HEK293 (cell line): Measurements from ENCODE around the gene TULP1.
A peak's percentile ranks its signal among the peaks of the same experiment; 100 is the strongest.

Source experiments
- CTCF ChIA-PET: fragments of 350-600 bp; formaldehyde crosslinking; extraction: SDS; loops from one replicate; lab custom pipeline; 2021; ENCODE audit warnings: antibody characterized with exemption; lab: Yijun Ruan, JAX
- POLR2A ChIA-PET: fragments of 300-600 bp; formaldehyde crosslinking; extraction: SDS; loops from one replicate; lab custom pipeline; 2020; ENCODE audit warnings: antibody characterized with exemption, inconsistent platforms; lab: Yijun Ruan, JAX
- H3K27ac ChIP-seq: fragments of 200-500 bp; sonication (Bioruptor generic); 2 replicates; pipeline ENCODE4 v1.5.1; 2014; ENCODE audit warnings: low read depth, low read length, control low read depth, inconsistent platforms; ENCODE audit errors: extremely low read depth
- H3K36me3 ChIP-seq, 2 experiments: fragments of 200-500 bp in 1 of 2; sonication (Bioruptor generic) in 1 of 2; 1 replicate in 1 of 2; 2 replicates in 1 of 2; pipeline ENCODE4 v1.5.1; 2014 to 2017; ENCODE audit warnings: inconsistent platforms in 2 of 2, low read length in 2 of 2; ENCODE audit not compliant: control insufficient read depth in 2 of 2, insufficient read depth in 1 of 2
- H3K4me1 ChIP-seq: fragments of 200-500 bp; sonication (Bioruptor generic); 2 replicates; pipeline ENCODE4 v1.5.1; 2014; ENCODE audit warnings: mild to moderate bottlenecking, low read length, inconsistent platforms; ENCODE audit not compliant: control insufficient read depth, insufficient read depth
- H3K4me3 ChIP-seq: 2 replicates; pipeline ENCODE4 v1.5.1; 2011; ENCODE audit warnings: low read depth, mild to moderate bottlenecking, control low read depth, low read length, moderate library complexity
- H3K9me3 ChIP-seq: fragments of 200-500 bp; sonication (Bioruptor generic); 2 replicates; pipeline ENCODE4 v1.5.1; 2014; ENCODE audit warnings: low read depth, low read length, inconsistent platforms; ENCODE audit not compliant: control insufficient read depth, insufficient read depth
- EGR2 ChIP-seq: fragments of 450-650 bp; formaldehyde crosslinking; IDR thresholded peaks from 2 replicates; pipeline ENCODE4 v1.5.1; 2016; ENCODE audit warnings: low read depth, missing biosample characterization, missing genetic modification characterization
- ELK4 ChIP-seq: IDR thresholded peaks from 2 replicates; pipeline ENCODE4 v1.6.1; 2011; ENCODE audit warnings: mild to moderate bottlenecking, low read depth, low read length, borderline replicate concordance
- GFI1B ChIP-seq: fragments of 450-650 bp; formaldehyde crosslinking; IDR thresholded peaks from 2 replicates; pipeline ENCODE4 v1.5.1; 2016; ENCODE audit warnings: missing biosample characterization, missing genetic modification characterization
- GLIS1 ChIP-seq: fragments of 450-650 bp; formaldehyde crosslinking; IDR thresholded peaks from 2 replicates; pipeline ENCODE4 v1.5.1; 2016; ENCODE audit warnings: missing biosample characterization, missing genetic modification characterization
- IKZF3 ChIP-seq: fragments of 450-650 bp; IDR thresholded peaks from 2 replicates; pipeline ENCODE4 v1.5.0; 2018; ENCODE audit warnings: missing biosample characterization, mild to moderate bottlenecking, missing genetic modification characterization, moderate library complexity
- KLF1 ChIP-seq: fragments of 450-650 bp; formaldehyde crosslinking; IDR thresholded peaks from 2 replicates; pipeline ENCODE4 v1.5.1; 2016; ENCODE audit warnings: missing biosample characterization, missing genetic modification characterization
- KLF9 ChIP-seq: fragments of 450-650 bp; formaldehyde crosslinking; IDR thresholded peaks from 2 replicates; pipeline ENCODE4 v1.5.1; 2016; ENCODE audit warnings: missing biosample characterization, missing genetic modification characterization, low read depth
- RBAK ChIP-seq: fragments of 450-650 bp; formaldehyde crosslinking; IDR thresholded peaks from 2 replicates; pipeline ENCODE4 v1.5.1; 2016; ENCODE audit warnings: missing biosample characterization, missing genetic modification characterization
- REPIN1 ChIP-seq: fragments of 450-650 bp; formaldehyde crosslinking; IDR thresholded peaks from 2 replicates; pipeline ENCODE4 v1.5.1; 2017; ENCODE audit warnings: missing biosample characterization, missing genetic modification characterization, low read depth
- SP2 ChIP-seq: fragments of 450-650 bp; formaldehyde crosslinking; IDR thresholded peaks from 2 replicates; pipeline ENCODE4 v1.5.1; 2016; ENCODE audit warnings: missing biosample characterization, missing genetic modification characterization
- TRIM28 ChIP-seq: IDR thresholded peaks from 2 replicates; pipeline ENCODE4 v1.6.1; 2011; ENCODE audit warnings: low read length, control low read depth, borderline replicate concordance
- WT1 ChIP-seq: fragments of 450-650 bp; formaldehyde crosslinking; IDR thresholded peaks from 2 replicates; pipeline ENCODE4 v1.5.1; 2016; ENCODE audit warnings: missing biosample characterization, missing genetic modification characterization
- ZFHX2 ChIP-seq: fragments of 450-650 bp; formaldehyde crosslinking; conservative IDR thresholded peaks from 2 replicates; pipeline ENCODE4 v1.5.1; 2016; ENCODE audit warnings: missing biosample characterization, missing genetic modification characterization
- ZFP41 ChIP-seq: fragments of 450-650 bp; formaldehyde crosslinking; IDR thresholded peaks from 2 replicates; pipeline ENCODE4 v1.5.1; 2016; ENCODE audit warnings: missing biosample characterization, missing genetic modification characterization, borderline replicate concordance
- ZFP69B ChIP-seq: fragments of 450-650 bp; formaldehyde crosslinking; IDR thresholded peaks from 2 replicates; pipeline ENCODE4 v1.5.1; 2016; ENCODE audit warnings: missing biosample characterization, missing genetic modification characterization
- ZNF112 ChIP-seq: fragments of 450-650 bp; formaldehyde crosslinking; IDR thresholded peaks from 2 replicates; pipeline ENCODE4 v1.5.0; 2017; ENCODE audit warnings: missing biosample characterization, missing genetic modification characterization
- ZNF157 ChIP-seq: fragments of 450-650 bp; formaldehyde crosslinking; IDR thresholded peaks from 2 replicates; pipeline ENCODE4 v1.5.1; 2016; ENCODE audit warnings: missing biosample characterization, missing genetic modification characterization
- ZNF24 ChIP-seq: fragments of 450-650 bp; formaldehyde crosslinking; IDR thresholded peaks from 2 replicates; pipeline ENCODE4 v1.5.1; 2016; ENCODE audit warnings: missing biosample characterization, missing genetic modification characterization
- ZNF266 ChIP-seq: fragments of 450-650 bp; formaldehyde crosslinking; IDR thresholded peaks from 2 replicates; pipeline ENCODE4 v1.5.1; 2016; ENCODE audit warnings: missing biosample characterization, missing genetic modification characterization, low read depth
- ZNF433 ChIP-seq: fragments of 450-650 bp; formaldehyde crosslinking; IDR thresholded peaks from 2 replicates; pipeline ENCODE4 v1.5.1; 2016; ENCODE audit warnings: missing biosample characterization, missing genetic modification characterization, low read depth
- ZNF501 ChIP-seq: fragments of 450-650 bp; formaldehyde crosslinking; IDR thresholded peaks from 2 replicates; pipeline ENCODE4 v1.5.1; 2016; ENCODE audit warnings: missing biosample characterization, missing genetic modification characterization
- ZNF610 ChIP-seq: fragments of 450-650 bp; formaldehyde crosslinking; IDR thresholded peaks from 2 replicates; pipeline ENCODE4 v1.5.1; 2016; ENCODE audit warnings: missing biosample characterization, missing genetic modification characterization, borderline replicate concordance
- ZNF658 ChIP-seq: fragments of 450-650 bp; formaldehyde crosslinking; IDR thresholded peaks from 2 replicates; pipeline ENCODE4; 2016; ENCODE audit warnings: missing biosample characterization, missing genetic modification characterization
- ZNF76 ChIP-seq: fragments of 450-650 bp; formaldehyde crosslinking; IDR thresholded peaks from 2 replicates; pipeline ENCODE4; 2016; ENCODE audit warnings: low read depth, missing biosample characterization, missing genetic modification characterization, borderline replicate concordance
- ZNF768 ChIP-seq: fragments of 450-650 bp; formaldehyde crosslinking; IDR thresholded peaks from 2 replicates; pipeline ENCODE4 v1.5.1; 2018; ENCODE audit warnings: missing biosample characterization, mild to moderate bottlenecking, missing genetic modification characterization
- TF ChIP-seq, protein P1 (sequence below): fragments of 450-650 bp; formaldehyde crosslinking; IDR thresholded peaks from 2 replicates; pipeline ENCODE4 v1.5.1; 2016; ENCODE audit warnings: missing biosample characterization, missing genetic modification characterization
- TF ChIP-seq, protein P2 (sequence below): fragments of 450-650 bp; formaldehyde crosslinking; IDR thresholded peaks from 2 replicates; pipeline ENCODE4 v1.5.1; 2016; ENCODE audit warnings: missing biosample characterization, missing genetic modification characterization
- TF ChIP-seq, protein P3 (sequence below): fragments of 450-650 bp; formaldehyde crosslinking; IDR thresholded peaks from 2 replicates; pipeline ENCODE4 v1.5.1; 2016; ENCODE audit warnings: missing biosample characterization, missing genetic modification characterization

The TULP1 gene

DNA sequence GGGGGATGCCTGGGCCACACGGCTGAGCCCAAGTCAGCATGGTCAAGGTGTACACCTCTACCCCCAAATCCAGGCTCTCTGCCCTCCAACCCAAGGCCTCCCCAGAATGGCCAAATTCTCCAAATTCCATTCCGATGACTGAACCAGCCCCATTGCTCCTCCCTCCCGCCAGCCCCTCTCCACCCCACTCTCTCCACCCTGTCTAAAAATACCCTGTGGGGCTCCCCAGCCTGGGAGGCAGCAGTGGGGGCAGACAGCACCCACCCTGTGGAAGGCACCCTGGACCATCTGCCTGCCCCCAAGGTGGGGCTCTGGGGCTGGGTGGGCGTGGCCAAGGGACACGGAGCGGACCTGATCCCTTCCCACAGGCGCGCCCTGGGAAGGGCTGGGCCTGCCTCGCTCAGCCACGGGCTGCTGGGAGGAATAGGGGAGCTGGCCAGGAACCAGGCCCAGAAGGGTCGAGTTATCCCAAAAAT, 27.3 kb downstream of the TULP1 start (continued):
- TF ChIP-seq ELK4 = no peak
- TF ChIP-seq KLF9 = 0 out of 2 replicates have a peak, but pooled peaks have one; percentile 30
- no peak for TF ChIP-seq REPIN1
- TF ChIP-seq, protein P1, sequence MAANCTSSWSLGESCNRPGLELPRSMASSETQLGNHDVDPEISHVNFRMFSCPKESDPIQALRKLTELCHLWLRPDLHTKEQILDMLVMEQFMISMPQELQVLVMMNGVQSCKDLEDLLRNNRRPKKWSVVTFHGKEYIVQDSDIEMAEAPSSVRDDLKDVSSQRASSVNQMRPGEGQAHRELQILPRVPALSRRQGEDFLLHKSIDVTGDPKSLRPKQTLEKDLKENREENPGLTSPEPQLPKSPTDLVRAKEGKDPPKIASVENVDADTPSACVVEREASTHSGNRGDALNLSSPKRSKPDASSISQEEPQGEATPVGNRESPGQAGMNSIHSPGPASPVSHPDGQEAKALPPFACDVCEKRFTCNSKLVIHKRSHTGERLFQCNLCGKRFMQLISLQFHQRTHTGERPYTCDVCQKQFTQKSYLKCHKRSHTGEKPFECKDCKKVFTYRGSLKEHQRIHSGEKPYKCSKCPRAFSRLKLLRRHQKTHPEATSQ (tag by site-specific recombination) = no peak
- TF ChIP-seq KLF1 (tag by site-specific recombination) = peak; percentile 93
- no peak for TF ChIP-seq RBAK (tag by site-specific recombination)
- TF ChIP-seq IKZF3 = no peak
- TF ChIP-seq TRIM28 = no peak
- TF ChIP-seq ZNF433 (tag by site-specific recombination) = no peak

GRCh38 chr6:35484921-35485392, 27.7 kb downstream of the TULP1 start:
- POLR2A ChIA-PET = interaction anchor here (3.7 to 15.4 kb wide), 2 partner anchors 11 to 13 kb away, joined by 20 to 198 read pairs; partner anchors contain the start of genes RPL10A and TEAD3
- TF ChIP-seq ZFP41 (tag by site-specific recombination) (no peak), GLIS1 (tag by site-specific recombination) (peak; percentile 6; the same call in 1 of the 2 replicates), SP2 (tag by site-specific recombination) (peak; percentile 26; the same call in 1 of the 2 replicates), WT1 (tag by site-specific recombination) (no peak), ZNF112 (tag by site-specific recombination) (no peak), EGR2 (tag by site-specific recombination) (peak; percentile 34; the same call in 1 of the 2 replicates), ZNF658 (tag by site-specific recombination) (no peak), GFI1B (no peak), ZFHX2 (tag by site-specific recombination) (peak; percentile 27; the same call in 1 of the 2 replicates)
- TF ChIP-seq, all 188 proteins: peak for 4
- H3K9me3 ChIP-seq = no peaks in the 10 kb centered on the region
- no peak overlapping the region for H3K27ac ChIP-seq
- H3K36me3 ChIP-seq = peaks cover 0 to 19% of the 10 kb centered on the region in 2 experiments; a peak in 1 of 3 replicates
- H3K4me3 ChIP-seq = no peak overlapping the region
- CTCF ChIA-PET = interaction anchor here (0.7 to 1.2 kb wide), 2 partner anchors 10 to 143 kb away, joined by 3 to 4 read pairs; no protein-coding TSS in a partner anchor
- peaks cover 6% of the 10 kb centered on the region for H3K4me1 ChIP-seq

GRCh38 chr6:35483893-35484645, 28.6 kb downstream of the TULP1 start:
- Histone ChIP-seq H3K36me3 (peaks cover 0 to 23% of the 10 kb centered on the region in 2 experiments; a peak in 1 of 3 replicates), H3K9me3 (no peaks in the 10 kb centered on the region), H3K27ac (no peak overlapping the region), H3K4me1 (peaks cover 4% of the 10 kb centered on the region), H3K4me3 (no peak overlapping the region)
- CTCF ChIA-PET = interaction anchor here (0.6 to 1.2 kb wide), 2 partner anchors 11 to 165 kb away, joined by 3 read pairs; no protein-coding TSS in a partner anchor
- POLR2A ChIA-PET = interaction anchor here (15.4 kb wide), 1 partner anchor 12 kb away, joined by 198 read pairs; the partner anchor contains the start of gene RPL10A
- TF ChIP-seq ZNF24 (tag by site-specific recombination) = no peak
- TF ChIP-seq, protein P2, sequence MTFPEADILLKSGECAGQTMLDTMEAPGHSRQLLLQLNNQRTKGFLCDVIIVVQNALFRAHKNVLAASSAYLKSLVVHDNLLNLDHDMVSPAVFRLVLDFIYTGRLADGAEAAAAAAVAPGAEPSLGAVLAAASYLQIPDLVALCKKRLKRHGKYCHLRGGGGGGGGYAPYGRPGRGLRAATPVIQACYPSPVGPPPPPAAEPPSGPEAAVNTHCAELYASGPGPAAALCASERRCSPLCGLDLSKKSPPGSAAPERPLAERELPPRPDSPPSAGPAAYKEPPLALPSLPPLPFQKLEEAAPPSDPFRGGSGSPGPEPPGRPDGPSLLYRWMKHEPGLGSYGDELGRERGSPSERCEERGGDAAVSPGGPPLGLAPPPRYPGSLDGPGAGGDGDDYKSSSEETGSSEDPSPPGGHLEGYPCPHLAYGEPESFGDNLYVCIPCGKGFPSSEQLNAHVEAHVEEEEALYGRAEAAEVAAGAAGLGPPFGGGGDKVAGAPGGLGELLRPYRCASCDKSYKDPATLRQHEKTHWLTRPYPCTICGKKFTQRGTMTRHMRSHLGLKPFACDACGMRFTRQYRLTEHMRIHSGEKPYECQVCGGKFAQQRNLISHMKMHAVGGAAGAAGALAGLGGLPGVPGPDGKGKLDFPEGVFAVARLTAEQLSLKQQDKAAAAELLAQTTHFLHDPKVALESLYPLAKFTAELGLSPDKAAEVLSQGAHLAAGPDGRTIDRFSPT (tag by site-specific recombination) = no peak
- TF ChIP-seq ZFP69B (tag by site-specific recombination) = no peak
- no peak for TF ChIP-seq ZNF610 (tag by site-specific recombination)
- no peak for TF ChIP-seq ZNF76 (tag by site-specific recombination)
- TF ChIP-seq ZNF266 = no peak
- TF ChIP-seq, protein P3, sequence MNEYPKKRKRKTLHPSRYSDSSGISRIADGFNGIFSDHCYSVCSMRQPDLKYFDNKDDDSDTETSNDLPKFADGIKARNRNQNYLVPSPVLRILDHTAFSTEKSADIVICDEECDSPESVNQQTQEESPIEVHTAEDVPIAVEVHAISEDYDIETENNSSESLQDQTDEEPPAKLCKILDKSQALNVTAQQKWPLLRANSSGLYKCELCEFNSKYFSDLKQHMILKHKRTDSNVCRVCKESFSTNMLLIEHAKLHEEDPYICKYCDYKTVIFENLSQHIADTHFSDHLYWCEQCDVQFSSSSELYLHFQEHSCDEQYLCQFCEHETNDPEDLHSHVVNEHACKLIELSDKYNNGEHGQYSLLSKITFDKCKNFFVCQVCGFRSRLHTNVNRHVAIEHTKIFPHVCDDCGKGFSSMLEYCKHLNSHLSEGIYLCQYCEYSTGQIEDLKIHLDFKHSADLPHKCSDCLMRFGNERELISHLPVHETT = no peak
- TF ChIP-seq ZNF501 (tag by site-specific recombination) = no peak
- no peak for TF ChIP-seq ZNF157 (tag by site-specific recombination)
- no peak for TF ChIP-seq ZNF768
